HS-27A (cell line): ENCODE data around the gene MINDY4.

ENCODE experiments used
- DNase-seq: peaks from one replicate; pipeline ENCODE4 v3.0.0-alpha.2; 2012; ENCODE audit warnings: low read depth, missing footprints

Gene MINDY4

DNA sequence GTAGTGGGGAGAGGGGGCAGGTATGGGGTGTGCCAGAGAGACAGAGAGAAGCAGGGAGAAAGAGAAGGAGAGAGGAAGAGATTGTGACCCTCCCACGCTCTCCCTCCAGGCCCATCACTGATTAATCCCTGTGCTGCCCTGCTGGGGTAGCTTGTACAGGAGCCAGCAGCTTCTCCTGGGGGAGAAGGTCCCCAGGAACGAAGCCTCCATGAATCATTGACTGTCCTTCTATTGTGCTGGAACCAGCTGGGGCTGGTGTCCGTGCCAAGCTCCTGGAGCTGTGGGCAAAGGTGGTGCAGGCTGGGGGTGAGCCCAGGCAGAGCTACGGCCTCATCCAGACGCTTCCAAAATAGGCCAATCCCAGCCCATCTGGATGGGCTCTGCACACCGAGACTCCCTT, 161.3 kb downstream of the MINDY4 start:
- DNase-seq: no peak

DNA sequence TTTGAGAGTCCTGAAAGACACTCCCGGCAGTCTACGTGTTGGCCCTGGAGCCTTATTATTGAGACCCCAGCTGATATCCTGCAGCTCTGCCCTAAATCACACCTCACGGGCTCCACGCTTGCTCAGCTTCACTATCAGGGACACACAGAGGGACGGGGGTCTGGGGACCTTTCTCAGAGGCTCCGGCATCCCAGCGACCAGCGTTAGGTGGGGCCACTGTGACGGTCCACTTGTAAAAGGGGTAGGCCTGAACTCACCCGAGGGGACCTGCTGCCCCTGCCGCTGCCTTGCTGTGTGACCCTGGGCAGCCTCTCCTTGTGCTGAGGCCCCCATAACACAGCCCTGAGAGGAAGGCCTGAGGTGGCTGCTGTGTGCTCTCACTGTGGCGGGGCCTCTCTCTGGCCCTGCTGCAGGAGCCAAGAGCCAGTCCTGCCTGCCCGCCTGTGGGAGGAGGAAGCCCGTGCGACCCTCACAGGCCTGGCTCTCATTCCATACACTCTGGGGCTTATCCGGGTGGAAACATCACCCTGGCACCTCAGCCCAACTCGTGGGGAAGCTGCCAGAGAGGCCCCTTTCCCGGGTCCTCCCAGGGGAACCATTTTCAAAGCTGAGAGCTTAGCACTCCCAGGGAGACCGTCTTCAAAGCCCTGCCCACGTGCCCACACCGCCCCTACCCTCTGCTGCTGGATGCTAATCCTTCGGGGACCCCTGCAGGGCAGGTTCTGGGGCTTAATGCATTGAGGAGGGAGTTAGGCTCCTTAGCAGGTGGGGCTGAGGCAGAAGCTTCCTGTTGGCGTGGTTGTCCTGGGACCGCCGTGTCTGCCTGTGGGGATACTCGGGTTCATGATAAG, 162.1 kb downstream of the MINDY4 start:
- DNase-seq: no peak

DNA sequence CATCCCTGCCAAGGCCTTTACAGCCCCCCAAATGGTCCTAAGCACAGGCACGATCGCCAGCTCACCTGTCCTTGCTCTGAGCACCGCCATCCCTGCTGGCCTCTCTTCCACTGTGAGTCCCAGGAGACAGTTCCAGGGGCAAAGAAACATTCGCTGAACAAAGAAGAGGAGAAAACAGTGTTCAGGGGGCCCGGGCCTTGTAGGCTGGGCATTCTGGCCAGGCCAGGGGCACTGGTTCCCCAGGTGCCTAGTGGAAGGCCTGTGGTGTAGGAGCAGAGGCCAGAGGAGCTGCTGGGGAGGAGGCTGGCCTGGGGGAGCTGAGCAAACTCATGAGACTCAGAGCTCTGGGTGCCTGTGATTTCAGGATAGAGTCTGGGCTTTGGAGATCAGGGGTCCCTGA, 163.0 kb downstream of the MINDY4 start:
- no peak for DNase-seq

DNA sequence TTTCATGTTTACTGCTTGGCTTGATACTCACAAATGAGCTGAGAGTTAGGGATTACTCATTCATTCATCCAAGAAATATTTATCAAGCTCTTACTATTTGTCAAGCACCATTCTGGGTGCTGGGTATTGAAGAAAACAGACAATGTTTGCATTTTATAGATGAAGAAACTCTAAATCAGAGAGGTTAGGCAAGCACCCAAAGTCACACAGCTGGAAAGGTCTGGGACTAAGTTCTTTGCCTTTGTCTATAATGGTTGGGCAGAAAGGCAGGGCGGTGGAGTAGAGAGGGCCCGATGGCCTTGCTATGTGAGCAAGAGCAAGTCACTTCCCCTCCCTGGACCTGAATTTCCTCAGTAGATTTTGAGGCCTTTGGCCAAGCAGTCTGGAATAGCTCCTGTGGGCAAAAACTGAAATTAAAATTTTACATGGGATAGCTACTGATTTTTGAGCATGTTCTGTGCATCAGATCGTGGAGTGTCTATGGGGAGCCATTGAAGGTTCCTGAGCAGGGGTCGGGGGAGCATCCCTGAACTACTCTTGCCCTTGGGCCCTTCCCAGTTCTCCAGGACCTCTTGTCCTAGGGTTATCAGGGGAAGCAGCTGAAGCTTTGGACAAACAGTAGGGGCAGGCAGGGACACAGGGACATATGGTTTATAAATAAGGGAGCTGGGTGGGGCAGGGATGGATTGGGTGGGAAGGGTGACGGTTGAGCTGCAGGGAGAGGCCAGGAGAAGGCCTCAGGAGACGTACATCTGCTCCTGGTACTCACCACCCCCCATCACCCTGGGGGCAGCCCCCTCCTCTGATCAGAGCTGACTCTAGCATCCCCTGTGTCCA, 163.7 kb downstream of the MINDY4 start:
- no peak for DNase-seq

DNA sequence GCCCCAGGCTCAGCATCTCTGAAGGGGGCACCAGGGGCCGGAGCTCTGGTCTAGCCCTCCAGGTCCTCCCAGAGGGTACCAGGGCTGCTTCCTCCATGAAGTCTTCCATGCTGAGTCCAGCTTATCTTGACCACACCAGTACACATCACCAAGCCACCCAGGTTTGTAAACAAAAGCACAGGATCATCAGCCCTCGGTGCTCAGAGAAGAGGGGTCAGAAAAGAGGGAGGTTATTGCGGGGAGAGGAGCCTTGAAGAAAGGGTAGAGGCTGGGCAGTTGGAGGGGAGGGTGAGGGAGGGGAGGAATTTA, 164.3 kb downstream of the MINDY4 start:
- DNase-seq: no peak

DNA sequence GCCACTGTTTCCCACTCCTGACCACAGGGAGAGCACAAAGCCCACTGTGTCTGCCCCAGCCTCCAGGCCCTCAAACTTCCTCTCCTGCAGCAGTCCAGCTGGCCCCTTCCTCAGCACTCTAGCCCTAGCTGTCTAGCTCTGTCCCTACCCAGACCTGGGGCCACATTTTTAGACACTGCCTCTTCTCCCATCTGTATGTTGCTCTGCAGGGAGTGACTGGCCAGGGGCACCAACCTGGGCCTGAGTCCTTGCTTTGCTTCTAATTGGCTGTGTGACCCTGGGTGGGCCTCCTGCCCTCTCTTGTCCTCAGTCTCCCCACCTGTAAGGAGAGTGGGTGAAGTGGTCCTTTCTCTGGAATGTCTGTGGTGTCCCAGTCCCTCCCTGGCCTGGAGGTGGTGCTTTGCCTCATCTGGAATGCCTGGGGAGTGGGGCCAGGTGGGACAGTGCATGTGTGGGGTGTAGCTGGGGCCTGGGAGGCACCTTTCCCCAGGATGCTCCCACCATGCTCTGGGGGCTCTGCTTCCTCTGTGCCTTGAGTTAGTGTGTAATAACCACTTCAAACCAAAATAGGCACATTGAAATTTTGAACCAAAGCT, 165.5 kb downstream of the MINDY4 start:
- DNase-seq: no peak

DNA sequence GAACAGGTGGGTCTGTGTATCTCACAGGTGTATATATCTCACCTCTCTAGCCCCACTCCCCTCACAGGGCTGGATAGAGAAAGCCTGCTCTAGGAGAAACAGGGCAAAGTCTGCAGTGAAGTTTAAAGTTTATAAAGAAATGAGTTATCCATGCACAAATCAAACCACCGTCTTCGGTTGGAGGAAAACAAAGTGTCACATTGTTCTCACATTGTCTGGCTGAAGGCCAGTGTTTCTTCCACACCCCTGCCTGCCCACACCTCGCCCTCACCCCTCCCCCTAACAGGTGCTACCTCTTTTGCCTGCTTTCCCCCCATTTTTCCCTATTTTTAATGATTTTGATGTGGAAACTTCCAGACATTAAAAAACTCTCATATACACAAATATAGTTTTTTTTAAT, 166.2 kb downstream of the MINDY4 start:
- DNase-seq: no peak

DNA sequence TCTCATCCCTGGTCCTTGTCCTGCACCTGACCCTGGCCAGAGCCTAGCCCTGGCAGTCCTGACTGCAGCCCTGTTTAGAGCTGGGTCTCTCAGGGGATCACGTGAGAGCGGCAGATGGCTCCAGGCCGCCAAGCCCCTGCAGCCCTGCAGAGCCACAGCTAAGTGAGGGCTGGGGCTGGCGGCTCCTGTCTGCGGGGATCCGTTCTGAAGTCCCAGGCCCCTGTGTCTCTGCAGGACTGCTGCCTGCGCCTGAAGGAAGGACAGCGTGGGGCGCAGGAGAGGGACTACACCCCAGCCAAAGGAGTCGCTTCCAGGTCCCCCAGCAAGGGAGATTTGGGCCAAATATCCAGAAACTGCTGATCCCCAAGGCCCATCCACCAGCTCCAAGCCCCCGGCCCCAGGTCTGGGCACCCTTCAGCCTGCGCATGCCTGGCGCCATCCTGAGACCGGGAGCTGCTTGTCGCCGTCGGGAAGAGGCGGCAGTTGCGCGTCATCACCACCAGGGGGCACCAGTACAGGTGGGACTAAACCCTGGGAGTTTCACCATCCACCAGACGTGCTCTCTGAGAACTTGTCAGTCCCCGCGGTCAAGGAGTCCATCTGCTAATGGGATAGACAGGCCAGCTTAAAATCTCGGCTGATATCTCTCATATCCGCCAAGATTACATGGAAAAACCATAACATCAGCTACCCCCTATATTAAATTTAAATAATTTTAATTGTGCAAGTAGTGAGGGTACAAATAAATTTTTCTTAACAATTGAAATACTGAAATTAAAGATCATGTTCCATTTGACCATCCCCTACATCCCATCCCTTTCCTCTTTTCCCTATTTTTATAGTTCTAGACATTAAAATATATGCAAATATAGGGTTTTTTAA, 167.5 kb downstream of the MINDY4 start:
- peak; percentile 17 for DNase-seq

DNA sequence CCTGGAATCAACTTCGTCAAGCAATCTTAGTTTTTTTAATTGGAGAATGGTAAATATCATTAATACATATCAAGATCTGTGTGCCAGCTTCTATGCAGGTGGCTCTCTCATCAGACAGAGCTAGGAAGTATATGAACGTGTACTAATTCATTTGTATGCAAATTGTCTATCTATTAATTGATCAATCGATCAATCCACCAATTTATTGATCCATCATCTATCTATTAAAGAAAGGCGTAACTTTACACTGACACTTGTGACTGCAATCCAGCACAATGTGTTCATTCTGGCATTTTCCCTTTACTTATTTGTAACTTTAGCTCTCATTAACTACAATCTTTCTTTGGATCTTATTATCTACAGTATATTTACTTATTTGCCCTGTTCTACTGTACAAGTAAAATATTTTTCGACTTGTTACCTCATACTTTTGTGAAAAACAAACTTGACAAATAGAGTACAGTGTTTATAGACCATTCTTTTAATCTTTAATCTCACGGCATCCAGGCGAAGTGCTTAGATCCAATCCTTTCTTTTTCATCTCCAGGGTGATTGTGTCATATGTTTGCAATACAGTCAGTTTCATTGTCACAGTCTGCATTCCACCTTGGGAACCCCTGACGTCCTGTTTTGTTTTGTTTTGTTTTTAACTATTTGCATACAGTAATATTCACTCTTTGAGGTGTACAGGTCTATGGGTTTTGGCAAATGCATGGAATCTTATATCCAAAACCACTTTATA, 170.5 kb downstream of the MINDY4 start:
- no peak for DNase-seq
